ENCODE results near the gene UGDH. TPM values are rescaled to one million over a fixed set of nuclear protein-coding genes. Genes with fewer than 3 reads are reported as not detected.
"Not testable (repeated sequence)": the region's sequence is repeated elsewhere in the genome, so short reads cannot be mapped to it uniquely, and the experiment has no call there.

The UGDH gene
- total and polyA plus RNA-seq, 7 experiments from 2014 or later, result 6.9 to 20.9 (median 18.2) TPM

DNA sequence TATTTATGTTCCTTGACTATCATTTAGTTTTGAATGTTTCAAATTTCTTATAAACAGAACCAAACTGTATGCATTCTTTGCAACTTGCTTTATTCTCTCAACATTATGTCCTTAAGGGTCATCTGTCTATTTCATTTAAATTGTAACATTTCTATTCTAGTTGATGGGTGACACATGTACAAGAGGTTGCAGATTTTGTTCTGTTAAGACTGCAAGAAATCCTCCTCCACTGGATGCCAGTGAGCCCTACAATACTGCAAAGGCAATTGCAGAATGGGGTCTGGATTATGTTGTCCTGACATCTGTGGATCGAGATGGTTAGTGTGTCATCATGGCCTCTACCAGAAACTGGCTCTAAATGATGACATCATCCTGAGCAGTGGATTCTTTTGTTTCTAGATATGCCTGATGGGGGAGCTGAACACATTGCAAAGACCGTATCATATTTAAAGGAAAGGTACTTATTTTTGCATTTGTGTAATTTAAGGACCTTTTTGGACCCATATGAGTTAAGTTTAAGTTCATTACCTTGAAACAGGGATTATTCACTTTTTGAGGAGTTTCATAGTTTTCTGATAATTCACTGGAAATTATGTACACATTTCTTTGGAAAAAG, 62.2 kb downstream of the UGDH start:
- peaks cover 0 to 30% (median 10%) of the 10 kb centered on the region in 7 donors for H3K4me1 Mint-ChIP-seq
- POLR2A ChIA-PET, result no interaction called here
- Histone ChIP-seq H3K9me3 (ENCODE audit: control insufficient read depth in 2 of 3, low read length in 3 of 3) (no peaks in the 10 kb centered on the region), H3K4me1 (ENCODE audit: control insufficient read depth in 2 of 2, insufficient read depth in 2 of 2, low read length in 2 of 2) (no peaks in the 10 kb centered on the region), H3K36me3 (ENCODE audit: control insufficient read depth in 2 of 3, insufficient read depth in 3 of 3, low read length in 3 of 3) (peaks cover 0 to 36% (median 3%) of the 10 kb centered on the region in 3 experiments), H3K27ac (ENCODE audit: low read depth, low read length) (no peak overlapping the region), H3K4me3 (ENCODE audit: low read length) (no peak overlapping the region), H3K27me3 (ENCODE audit: control insufficient read depth in 2 of 2, insufficient read depth in 2 of 2, low read length in 2 of 2) (no peaks in the 10 kb centered on the region)
- H3K4me3 Mint-ChIP-seq, result no peak overlapping the region
- DNase-seq, result no peak
- H3K9me3 Mint-ChIP-seq, result no peaks in the 10 kb centered on the region
- intact Hi-C loops (cut with micrococcal nuclease), result loop anchor here in 1 of 2 donors (5.0 to 10.0 kb wide), 2 partner anchors 852 to 1380 kb away; no protein-coding TSS in a partner anchor
- ATAC-seq, result no peak
- peak overlapping the region in 1 of 9 donors; percentile 2 for H3K27ac Mint-ChIP-seq
- CTCF ChIA-PET, result no interaction called here
- no peaks in the 10 kb centered on the region for H3K27me3 Mint-ChIP-seq
- peaks cover 0 to 20% (median 11%) of the 10 kb centered on the region in 5 donors for H3K36me3 Mint-ChIP-seq

DNA sequence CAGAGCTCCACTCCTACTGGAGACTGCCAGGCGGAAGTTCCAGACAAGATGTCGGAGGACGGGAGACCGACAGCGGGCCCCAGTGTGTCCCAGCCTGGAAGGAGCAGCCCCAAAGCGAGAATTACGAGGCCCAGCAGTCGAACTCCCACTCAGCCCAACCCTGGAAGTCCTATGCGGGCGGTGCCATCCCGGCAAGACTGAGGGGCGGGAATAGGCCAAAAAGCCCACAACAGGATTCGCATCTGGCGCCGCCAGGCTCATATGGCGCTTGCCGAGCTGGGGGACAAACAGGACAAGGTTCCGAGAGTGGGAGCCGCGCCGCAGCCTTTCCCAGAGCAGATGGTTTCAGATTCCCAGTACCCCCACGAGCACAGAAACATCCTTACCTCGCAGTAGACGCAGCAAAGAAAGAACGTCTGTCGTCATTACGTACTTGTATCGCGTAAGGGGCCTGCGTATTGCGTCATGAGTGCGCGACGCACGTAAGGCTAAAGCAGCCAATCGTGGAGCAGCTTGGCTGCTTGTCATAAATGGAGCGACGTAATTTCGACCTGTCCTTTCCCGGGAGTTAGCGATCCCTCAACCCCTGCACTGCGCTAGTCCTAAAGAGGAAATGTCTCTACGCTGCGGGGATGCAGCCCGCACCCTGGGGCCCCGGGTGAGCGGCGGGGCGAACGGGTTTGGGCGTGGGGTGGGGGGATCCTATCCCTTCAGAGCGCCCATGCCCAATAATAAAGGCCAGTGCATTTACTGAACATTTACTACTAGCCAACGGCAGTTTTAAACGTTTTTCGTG, 68.5 kb downstream of the UGDH start, which contains the start of the genes LIAS and RPL9:
Gene LIAS, plus strand, starts transcription at position 552 of the 796 bp plus-strand sequence. Its CDS starts 62 bp downstream, at position 614.
Gene RPL9, minus strand, starts transcription at position 418 of the 796 bp plus-strand sequence. CDS start 483 bp downstream, outside the sequence.
- Histone ChIP-seq H3K9me3 (ENCODE audit: control insufficient read depth in 2 of 3, low read length in 3 of 3) (no peaks in the 10 kb centered on the region), H3K4me1 (ENCODE audit: control insufficient read depth in 2 of 2, insufficient read depth in 2 of 2, low read length in 2 of 2) (peaks cover 17 to 19% of the 10 kb centered on the region in 2 donors), H3K4me3 (ENCODE audit: low read length) (peak within 1 kb of the TSS; percentile 85), H3K36me3 (ENCODE audit: control insufficient read depth in 2 of 3, insufficient read depth in 3 of 3, low read length in 3 of 3) (peaks cover 8 to 46% (median 28%) of the 10 kb centered on the region in 3 experiments), H3K27ac (ENCODE audit: low read depth, low read length) (peak within 1 kb of the TSS; percentile 95), H3K27me3 (ENCODE audit: control insufficient read depth in 2 of 2, insufficient read depth in 2 of 2, low read length in 2 of 2) (no peaks in the 10 kb centered on the region)
- DNase-seq (peak; percentile 80 to 96 (median 92)), ATAC-seq (peak; percentile 93)
- ChIA-PET CTCF (interaction anchor here (0.8 to 1.3 kb wide), 2 partner anchors 10 to 11 kb away, joined by 3 to 6 read pairs; no protein-coding TSS in a partner anchor), POLR2A (interaction anchor here (0.6 to 3.0 kb wide), 26 partner anchors 8 to 746 kb away, joined by 3 to 29 read pairs (median 4); partner anchors contain the start of genes N4BP2, RFC1, SMIM14 and UBE2K)
- intact Hi-C loops (cut with micrococcal nuclease), result loop anchor here (1.0 to 10.0 kb wide), 16 partner anchors 10 to 1771 kb away; partner anchors contain the start of genes N4BP2 (in 2 of the 2), PDS5A (in 2 of the 2), RFC1 (in 2 of the 2) and UBE2K (in 2 of the 2)
- H3K4me1 Mint-ChIP-seq, result peaks cover 8 to 60% (median 47%) of the 10 kb centered on the region in 7 donors
- H3K9me3 Mint-ChIP-seq, result peaks cover 0 to 6% (median 0%) of the 10 kb centered on the region in 11 donors
- peak within 1 kb of the TSS; percentile 98 to 100 (median 99) for H3K27ac Mint-ChIP-seq
- H3K4me3 Mint-ChIP-seq, result peak within 1 kb of the TSS; percentile 92 to 99 (median 96)
- H3K36me3 Mint-ChIP-seq, result peaks cover 4 to 45% (median 33%) of the 10 kb centered on the region in 5 donors
- H3K27me3 Mint-ChIP-seq, result peaks cover 0 to 2% (median 0%) of the 10 kb centered on the region in 5 donors

GRCh38 chr4:39458161-39458504, 69.1 kb downstream of the UGDH start:
- peak overlapping the region; percentile 95 for H3K27ac ChIP-seq (ENCODE audit: low read depth, low read length)
- H3K9me3 ChIP-seq (ENCODE audit: control insufficient read depth in 2 of 3, low read length in 3 of 3); H3K27me3 Mint-ChIP-seq; H3K9me3 Mint-ChIP-seq; DNase-seq; H3K27me3 ChIP-seq (ENCODE audit: control insufficient read depth in 2 of 2, insufficient read depth in 2 of 2, low read length in 2 of 2); CTCF ChIA-PET: not testable (repeated sequence)
- H3K27ac Mint-ChIP-seq, result peak overlapping the region; percentile 98 to 100 (median 99)
- H3K4me3 Mint-ChIP-seq, result peak overlapping the region; percentile 92 to 99 (median 96)
- POLR2A ChIA-PET, result interaction anchor here (0.6 to 3.0 kb wide), 19 partner anchors 8 to 696 kb away, joined by 3 to 29 read pairs (median 4); partner anchors contain the start of genes N4BP2, RFC1, SMIM14 and UBE2K
- peak overlapping the region; percentile 85 for H3K4me3 ChIP-seq (ENCODE audit: low read length)
- ATAC-seq, result peak; percentile 12
- H3K36me3 ChIP-seq (ENCODE audit: control insufficient read depth in 2 of 3, insufficient read depth in 3 of 3, low read length in 3 of 3), result peaks cover 12 to 46% (median 34%) of the 10 kb centered on the region in 3 experiments
- H3K36me3 Mint-ChIP-seq, result peaks cover 4 to 45% (median 37%) of the 10 kb centered on the region in 5 donors
- H3K4me1 Mint-ChIP-seq, result peaks cover 8 to 58% (median 45%) of the 10 kb centered on the region in 7 donors
- intact Hi-C loops (cut with micrococcal nuclease), result loop anchor here (1.0 to 10.0 kb wide), 13 partner anchors 10 to 1771 kb away; partner anchors contain the start of genes N4BP2 (in 2 of the 2), RFC1 (in 2 of the 2), PDS5A (in 1 of the 2) and RELL1 (in 1 of the 2)
- peaks cover 17 to 19% of the 10 kb centered on the region in 2 donors for H3K4me1 ChIP-seq (ENCODE audit: control insufficient read depth in 2 of 2, insufficient read depth in 2 of 2, low read length in 2 of 2)

DNA sequence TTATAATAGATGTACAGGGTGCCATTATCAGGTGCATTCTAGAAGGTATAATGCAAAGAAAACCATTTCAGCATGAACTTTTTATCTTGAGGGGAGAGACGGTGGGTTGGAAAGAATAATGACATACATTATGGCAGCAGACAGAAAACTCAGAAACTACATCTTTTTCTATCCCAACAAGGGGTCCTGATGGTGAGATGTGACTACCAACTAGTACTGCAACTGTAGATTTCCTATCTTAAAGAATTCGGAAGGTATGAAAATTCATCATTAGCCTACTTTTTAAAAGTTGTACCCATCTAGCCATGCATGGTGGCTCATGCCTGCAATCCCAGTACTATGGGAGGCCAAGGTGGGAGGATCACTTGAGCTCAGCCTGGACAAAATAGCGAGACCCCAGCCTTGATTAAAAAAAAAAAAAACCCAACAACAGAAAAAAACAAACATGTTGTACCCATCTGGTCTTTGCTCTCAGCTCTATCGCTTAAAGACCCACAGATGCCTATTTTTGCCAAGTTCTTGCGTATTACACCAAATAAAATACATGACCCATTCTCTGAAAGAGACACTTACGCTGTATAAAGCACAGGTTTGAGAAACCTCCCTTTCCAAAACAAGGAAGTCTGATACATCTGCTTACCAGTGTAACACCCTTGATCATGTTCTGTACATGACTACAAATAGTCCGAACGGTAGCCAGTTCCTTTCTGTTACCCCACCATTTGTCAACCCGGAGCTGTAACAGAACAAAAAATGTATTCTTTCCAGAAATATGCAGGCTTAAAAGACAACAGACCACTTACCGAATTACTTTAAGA, 70.1 kb downstream of the UGDH start:
- no peaks in the 10 kb centered on the region for H3K27me3 ChIP-seq (ENCODE audit: control insufficient read depth in 2 of 2, insufficient read depth in 2 of 2, low read length in 2 of 2)
- Mint-ChIP-seq H3K27me3 (peaks cover 0 to 2% (median 0%) of the 10 kb centered on the region in 5 donors), H3K9me3 (peaks cover 0 to 6% (median 0%) of the 10 kb centered on the region in 11 donors), H3K4me1 (peaks cover 8 to 65% (median 45%) of the 10 kb centered on the region in 7 donors), H3K36me3 (peaks cover 6 to 55% (median 45%) of the 10 kb centered on the region in 5 donors), H3K4me3 (peak overlapping the region; percentile 84 to 99 (median 95)), H3K27ac (peak overlapping the region; percentile 98 to 100 (median 99))
- H3K4me3 ChIP-seq (ENCODE audit: low read length), result peak overlapping the region; percentile 85
- intact Hi-C loops (cut with micrococcal nuclease), result loop anchor here (5.0 to 10.0 kb wide), 4 partner anchors 105 to 1770 kb away; partner anchors contain the start of genes RELL1 (in 1 of the 2) and TMEM156 (in 1 of the 2)
- DNase-seq (no peak), ATAC-seq (no peak)
- CTCF ChIA-PET, result interaction anchor here (0.7 to 1.3 kb wide), 2 partner anchors 12 to 521 kb away, joined by 5 to 7 read pairs; partner anchors contain the start of gene PDS5A
- POLR2A ChIA-PET, result interaction anchor here (0.6 to 3.0 kb wide), 8 partner anchors 10 to 696 kb away, joined by 3 to 29 read pairs (median 6); partner anchors contain the start of genes RFC1 and UGDH
- peaks cover 17 to 19% of the 10 kb centered on the region in 2 donors for H3K4me1 ChIP-seq (ENCODE audit: control insufficient read depth in 2 of 2, insufficient read depth in 2 of 2, low read length in 2 of 2)
- H3K9me3 ChIP-seq (ENCODE audit: control insufficient read depth in 2 of 3, low read length in 3 of 3), result no peaks in the 10 kb centered on the region
- peaks cover 16 to 52% (median 43%) of the 10 kb centered on the region in 3 experiments for H3K36me3 ChIP-seq (ENCODE audit: control insufficient read depth in 2 of 3, insufficient read depth in 3 of 3, low read length in 3 of 3)
- peak overlapping the region; percentile 95 for H3K27ac ChIP-seq (ENCODE audit: low read depth, low read length)

GRCh38 chr4:39455486-39455885, 71.8 kb downstream of the UGDH start:
- Histone ChIP-seq H3K9me3 (ENCODE audit: control insufficient read depth in 2 of 3, low read length in 3 of 3) (no peaks in the 10 kb centered on the region), H3K4me3 (ENCODE audit: low read length) (no peak overlapping the region), H3K4me1 (ENCODE audit: control insufficient read depth in 2 of 2, insufficient read depth in 2 of 2, low read length in 2 of 2) (peaks cover 17 to 19% of the 10 kb centered on the region in 2 donors), H3K27ac (ENCODE audit: low read depth, low read length) (peak overlapping the region; percentile 3), H3K27me3 (ENCODE audit: control insufficient read depth in 2 of 2, insufficient read depth in 2 of 2, low read length in 2 of 2) (no peaks in the 10 kb centered on the region), H3K36me3 (ENCODE audit: control insufficient read depth in 2 of 3, insufficient read depth in 3 of 3, low read length in 3 of 3) (peaks cover 16 to 59% (median 48%) of the 10 kb centered on the region in 3 experiments)
- ATAC-seq (no peak), DNase-seq (no peak)
- intact Hi-C loops (cut with micrococcal nuclease), result loop anchor here (5.0 to 10.0 kb wide), 4 partner anchors 103 to 1768 kb away; partner anchors contain the start of genes RELL1 (in 1 of the 2) and TMEM156 (in 1 of the 2)
- Mint-ChIP-seq H3K9me3 (peaks cover 0 to 6% (median 0%) of the 10 kb centered on the region in 11 donors), H3K27ac (peak overlapping the region in 1 of 9 donors; percentile 32), H3K4me1 (peaks cover 8 to 60% (median 38%) of the 10 kb centered on the region in 7 donors), H3K27me3 (peaks cover 0 to 2% (median 0%) of the 10 kb centered on the region in 5 donors), H3K36me3 (peaks cover 9 to 64% (median 49%) of the 10 kb centered on the region in 5 donors), H3K4me3 (peak overlapping the region in 1 of 10 donors; percentile 14)
- CTCF ChIA-PET, result no interaction called here
- POLR2A ChIA-PET, result interaction anchor here (0.6 to 1.3 kb wide), 3 partner anchors 11 to 600 kb away, joined by 3 to 4 read pairs (median 3); partner anchors contain the start of gene UBE2K

Measured in naive thymus-derived CD4-positive, alpha-beta T cell (primary cell).